HepG2 (cell line): ENCODE measurements around the gene RNF208. TPM values are rescaled to one million over a fixed set of nuclear protein-coding genes. Genes with fewer than 3 reads are reported as not detected.

Source experiments
- CBX1 ChIP-seq: IDR thresholded peaks from one replicate; pipeline ENCODE4 v1.6.1; 2016; ENCODE audit warnings: antibody characterized with exemption, low read depth
- CCDC6 ChIP-seq: sonication (generic); formaldehyde crosslinking; IDR thresholded peaks from 2 replicates; pipeline ENCODE4 v1.8.1; 2022; ENCODE audit warnings: mild to moderate bottlenecking, missing genetic modification reagents, moderate library complexity
- EED ChIP-seq: sonication (generic); formaldehyde crosslinking; IDR thresholded peaks from 2 replicates; pipeline ENCODE4 v1.5.0; 2020; ENCODE audit warnings: mild to moderate bottlenecking, missing genetic modification reagents
- EHMT2 ChIP-seq: fragments of 200-600 bp; sonication (generic); IDR thresholded peaks from 2 replicates; pipeline ENCODE4 v1.7.0; 2017; ENCODE audit warnings: antibody characterized with exemption, low read depth, low read length, borderline replicate concordance
- FOXP1 ChIP-seq, 2 experiments: fragments of 450-650 bp in 1 of 2; IDR thresholded peaks; 2 replicates each; pipeline ENCODE4 v1.6.1; 2017 to 2018; ENCODE audit warnings: antibody characterized with exemption in 1 of 2
- ISL2 ChIP-seq: sonication (generic); formaldehyde crosslinking; IDR thresholded peaks from 2 replicates; pipeline ENCODE4 v1.5.0; 2020; ENCODE audit warnings: missing genetic modification reagents
- JUNB ChIP-seq: sonication (generic); formaldehyde crosslinking; IDR thresholded peaks from 2 replicates; pipeline ENCODE4 v1.8.0; 2022; ENCODE audit warnings: missing genetic modification reagents, mild to moderate bottlenecking, borderline replicate concordance
- KDM1A ChIP-seq: IDR thresholded peaks from 2 replicates; pipeline ENCODE4 v1.6.1; 2016; ENCODE audit warnings: missing compliant biosample characterization
- KLF9 ChIP-seq: IDR thresholded peaks from 2 replicates; pipeline ENCODE4 v1.6.1; 2016; ENCODE audit warnings: low read depth
- NR2F1 ChIP-seq, 2 experiments: fragments of 450-650 bp in 1 of 2; formaldehyde crosslinking in 1 of 2; IDR thresholded peaks; 2 replicates each; pipeline versions ENCODE4 v1.5.0 to v1.6.1; 2016 to 2020; ENCODE audit warnings: mild to moderate bottlenecking in 1 of 2, missing compliant biosample characterization in 1 of 2, missing genetic modification reagents in 1 of 2, moderate library complexity in 1 of 2
- POLR2AphosphoS2 ChIP-seq: IDR thresholded peaks from 2 replicates; pipeline ENCODE4 v1.6.1; 2011; ENCODE audit warnings: low read depth, low read length, improper control_type of control experiment
- ZNF546 ChIP-seq: sonication (generic); formaldehyde crosslinking; conservative IDR thresholded peaks from 2 replicates; pipeline ENCODE4 v1.8.1; 2023; ENCODE audit warnings: mild to moderate bottlenecking, missing genetic modification reagents
- ZNF644 ChIP-seq: IDR thresholded peaks from 2 replicates; pipeline ENCODE4 v1.6.1; 2016; ENCODE audit warnings: low read depth
- ZNF652 ChIP-seq: IDR thresholded peaks from 2 replicates; pipeline ENCODE4 v1.6.1; 2016; ENCODE audit warnings: low read depth, borderline replicate concordance
- ZNF709 ChIP-seq: sonication (generic); formaldehyde crosslinking; IDR thresholded peaks from 2 replicates; pipeline ENCODE4 v1.5.0; 2020; ENCODE audit warnings: mild to moderate bottlenecking, missing genetic modification reagents
- ZNF773 ChIP-seq: sonication (generic); formaldehyde crosslinking; IDR thresholded peaks from 2 replicates; pipeline ENCODE4 v1.4.0; 2020; ENCODE audit warnings: missing genetic modification reagents, borderline replicate concordance
- polyA plus RNA-seq, 8 experiments: library from polyadenylated mRNA; depleted of rRNA in 3 of 8; stranded (reverse) in 7 of 8; unstranded in 1 of 8; fragments of >200 nt; fragmentation: Illumina TruSeq in 4 of 8; extraction: Trizol in 4 of 8; gene quantifications; 2 replicates each; pipeline versions ENCODE4 v1.2.1 to v1.2.3, GENCODE V29; 2011 to 2016; ENCODE audit warnings: low read depth in 4 of 8, missing spikeins in 1 of 8, mixed read lengths in 1 of 8; ENCODE audit not compliant: insufficient read depth in 1 of 8
- total RNA-seq, 5 experiments: library from RNA; depleted of rRNA; stranded (reverse); fragments of >200 nt; fragmentation: Illumina TruSeq; extraction: Trizol; gene quantifications; 2 replicates each; pipeline ENCODE4 v1.2.3, GENCODE V29; 2016; ENCODE audit warnings: low read depth in 1 of 5
- TF ChIP-seq, protein P1 (sequence below): sonication (generic); formaldehyde crosslinking; IDR thresholded peaks from one replicate; pipeline ENCODE4 v1.5.1; 2020; ENCODE audit warnings: mild to moderate bottlenecking, missing genetic modification reagents; ENCODE audit errors: not compliant biosample characterization
- TF ChIP-seq, protein P2 (sequence below): sonication (generic); formaldehyde crosslinking; IDR thresholded peaks from 2 replicates; pipeline ENCODE4 v1.5.0; 2020; ENCODE audit warnings: mild to moderate bottlenecking, missing genetic modification reagents, borderline replicate concordance

The RNF208 gene
- total and polyA plus RNA-seq, 2 of the 13 experiments (the other 11 are each of a cell fraction or from before 2014, with no cell fraction given): 1.6 to 2.1 TPM

DNA sequence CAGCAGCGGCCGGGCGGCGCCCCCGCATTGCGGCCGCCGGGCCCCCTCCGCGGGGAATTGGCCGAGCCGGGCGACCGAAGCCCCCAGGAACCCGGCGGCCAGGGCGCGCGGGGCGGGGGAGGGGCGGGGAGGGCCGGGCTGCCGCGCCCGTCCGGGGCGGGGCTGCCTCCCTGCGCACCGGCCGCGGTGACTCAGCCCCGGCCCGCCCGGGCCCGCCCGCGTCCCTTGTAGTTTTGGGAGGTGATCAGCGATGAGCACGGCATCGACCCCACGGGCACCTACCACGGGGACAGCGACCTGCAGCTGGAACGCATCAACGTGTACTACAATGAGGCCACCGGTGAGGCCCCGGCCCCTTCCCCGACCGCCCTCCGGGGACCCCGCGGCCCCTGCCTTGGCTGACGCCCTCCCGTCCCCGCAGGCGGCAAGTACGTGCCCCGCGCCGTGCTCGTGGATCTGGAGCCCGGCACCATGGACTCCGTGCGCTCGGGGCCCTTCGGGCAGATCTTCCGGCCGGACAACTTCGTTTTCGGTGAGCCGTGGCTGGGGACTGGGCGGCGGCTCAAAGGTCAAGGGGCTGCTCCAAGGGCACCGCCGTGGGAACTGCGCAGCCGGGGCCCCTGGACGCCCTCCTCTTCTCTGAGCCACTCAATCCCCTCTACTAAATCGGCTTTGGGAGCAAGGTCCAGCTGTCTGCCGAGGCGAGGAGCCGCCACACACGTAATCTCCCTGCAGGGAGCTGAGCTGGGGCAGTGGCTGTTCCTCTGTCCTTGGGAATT, 19.6 kb upstream of the RNF208 start (continued):
- TF ChIP-seq ZNF652: no peak
- TF ChIP-seq CBX1: no peak
- peak; percentile 59; the same call in 1 of the 2 replicates for TF ChIP-seq ISL2 (CRISPR knock-in tag)
- TF ChIP-seq POLR2AphosphoS2: no peak
- TF ChIP-seq, protein P1, sequence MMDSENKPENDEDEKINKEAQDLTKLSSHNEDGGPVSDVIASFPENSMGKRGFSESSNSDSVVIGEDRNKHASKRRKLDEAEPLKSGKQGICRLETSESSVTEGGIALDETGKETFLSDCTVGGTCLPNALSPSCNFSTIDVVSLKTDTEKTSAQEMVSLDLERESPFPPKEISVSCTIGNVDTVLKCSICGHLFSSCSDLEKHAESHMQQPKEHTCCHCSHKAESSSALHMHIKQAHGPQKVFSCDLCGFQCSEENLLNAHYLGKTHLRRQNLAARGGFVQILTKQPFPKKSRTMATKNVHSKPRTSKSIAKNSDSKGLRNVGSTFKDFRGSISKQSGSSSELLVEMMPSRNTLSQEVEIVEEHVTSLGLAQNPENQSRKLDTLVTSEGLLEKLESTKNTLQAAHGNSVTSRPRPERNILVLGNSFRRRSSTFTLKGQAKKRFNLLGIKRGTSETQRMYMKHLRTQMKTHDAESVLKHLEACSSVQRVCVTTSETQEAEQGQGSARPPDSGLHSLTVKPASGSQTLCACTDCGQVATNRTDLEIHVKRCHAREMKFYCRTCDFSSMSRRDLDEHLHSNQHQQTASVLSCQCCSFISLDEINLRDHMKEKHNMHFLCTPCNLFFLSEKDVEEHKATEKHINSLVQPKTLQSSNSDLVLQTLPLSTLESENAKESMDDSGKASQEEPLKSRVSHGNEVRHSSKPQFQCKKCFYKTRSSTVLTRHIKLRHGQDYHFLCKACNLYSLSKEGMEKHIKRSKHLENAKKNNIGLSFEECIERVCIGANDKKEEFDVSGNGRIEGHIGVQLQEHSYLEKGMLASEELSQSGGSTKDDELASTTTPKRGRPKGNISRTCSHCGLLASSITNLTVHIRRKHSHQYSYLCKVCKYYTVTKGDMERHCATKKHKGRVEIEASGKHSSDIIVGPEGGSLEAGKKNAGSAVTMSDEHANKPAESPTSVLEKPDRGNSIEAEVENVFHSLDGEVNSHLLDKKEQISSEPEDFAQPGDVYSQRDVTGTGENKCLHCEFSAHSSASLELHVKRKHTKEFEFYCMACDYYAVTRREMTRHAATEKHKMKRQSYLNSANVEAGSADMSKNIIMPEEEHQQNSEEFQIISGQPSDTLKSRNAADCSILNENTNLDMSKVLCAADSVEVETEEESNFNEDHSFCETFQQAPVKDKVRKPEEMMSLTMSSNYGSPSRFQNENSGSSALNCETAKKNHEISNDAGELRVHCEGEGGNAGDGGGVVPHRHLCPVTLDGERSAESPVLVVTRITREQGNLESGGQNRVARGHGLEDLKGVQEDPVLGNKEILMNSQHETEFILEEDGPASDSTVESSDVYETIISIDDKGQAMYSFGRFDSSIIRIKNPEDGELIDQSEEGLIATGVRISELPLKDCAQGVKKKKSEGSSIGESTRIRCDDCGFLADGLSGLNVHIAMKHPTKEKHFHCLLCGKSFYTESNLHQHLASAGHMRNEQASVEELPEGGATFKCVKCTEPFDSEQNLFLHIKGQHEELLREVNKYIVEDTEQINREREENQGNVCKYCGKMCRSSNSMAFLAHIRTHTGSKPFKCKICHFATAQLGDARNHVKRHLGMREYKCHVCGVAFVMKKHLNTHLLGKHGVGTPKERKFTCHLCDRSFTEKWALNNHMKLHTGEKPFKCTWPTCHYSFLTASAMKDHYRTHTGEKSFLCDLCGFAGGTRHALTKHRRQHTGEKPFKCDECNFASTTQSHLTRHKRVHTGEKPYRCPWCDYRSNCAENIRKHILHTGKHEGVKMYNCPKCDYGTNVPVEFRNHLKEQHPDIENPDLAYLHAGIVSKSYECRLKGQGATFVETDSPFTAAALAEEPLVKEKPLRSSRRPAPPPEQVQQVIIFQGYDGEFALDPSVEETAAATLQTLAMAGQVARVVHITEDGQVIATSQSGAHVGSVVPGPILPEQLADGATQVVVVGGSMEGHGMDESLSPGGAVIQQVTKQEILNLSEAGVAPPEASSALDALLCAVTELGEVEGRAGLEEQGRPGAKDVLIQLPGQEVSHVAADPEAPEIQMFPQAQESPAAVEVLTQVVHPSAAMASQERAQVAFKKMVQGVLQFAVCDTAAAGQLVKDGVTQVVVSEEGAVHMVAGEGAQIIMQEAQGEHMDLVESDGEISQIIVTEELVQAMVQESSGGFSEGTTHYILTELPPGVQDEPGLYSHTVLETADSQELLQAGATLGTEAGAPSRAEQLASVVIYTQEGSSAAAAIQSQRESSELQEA (CRISPR knock-in tag): no peak
- TF ChIP-seq EED (CRISPR knock-in tag): no peak
- no peak for TF ChIP-seq FOXP1 (IDR thresholded peaks at IDR 0.05)
- no peak for TF ChIP-seq FOXP1 (CRISPR knock-in tag; IDR thresholded peaks at IDR 0.05)
- peak; percentile 41 to 65; a peak in 3 of 4 replicates for TF ChIP-seq NR2F1 (CRISPR knock-in tag; IDR thresholded peaks at IDR 0.05)
- no peak for TF ChIP-seq ZNF773 (CRISPR knock-in tag)
- no peak for TF ChIP-seq KDM1A
- no peak for TF ChIP-seq EHMT2
- TF ChIP-seq ZNF644 (CRISPR knock-in tag): no peak
- TF ChIP-seq ZNF546 (CRISPR knock-in tag): 0 out of 2 replicates have a peak, but pooled peaks have one; percentile 30
- no peak for TF ChIP-seq KLF9 (CRISPR knock-in tag)
- no peak for TF ChIP-seq ZNF709 (CRISPR knock-in tag)
- no peak for TF ChIP-seq CCDC6
- no peak for TF ChIP-seq JUNB (CRISPR knock-in tag)
- TF ChIP-seq, protein P2, sequence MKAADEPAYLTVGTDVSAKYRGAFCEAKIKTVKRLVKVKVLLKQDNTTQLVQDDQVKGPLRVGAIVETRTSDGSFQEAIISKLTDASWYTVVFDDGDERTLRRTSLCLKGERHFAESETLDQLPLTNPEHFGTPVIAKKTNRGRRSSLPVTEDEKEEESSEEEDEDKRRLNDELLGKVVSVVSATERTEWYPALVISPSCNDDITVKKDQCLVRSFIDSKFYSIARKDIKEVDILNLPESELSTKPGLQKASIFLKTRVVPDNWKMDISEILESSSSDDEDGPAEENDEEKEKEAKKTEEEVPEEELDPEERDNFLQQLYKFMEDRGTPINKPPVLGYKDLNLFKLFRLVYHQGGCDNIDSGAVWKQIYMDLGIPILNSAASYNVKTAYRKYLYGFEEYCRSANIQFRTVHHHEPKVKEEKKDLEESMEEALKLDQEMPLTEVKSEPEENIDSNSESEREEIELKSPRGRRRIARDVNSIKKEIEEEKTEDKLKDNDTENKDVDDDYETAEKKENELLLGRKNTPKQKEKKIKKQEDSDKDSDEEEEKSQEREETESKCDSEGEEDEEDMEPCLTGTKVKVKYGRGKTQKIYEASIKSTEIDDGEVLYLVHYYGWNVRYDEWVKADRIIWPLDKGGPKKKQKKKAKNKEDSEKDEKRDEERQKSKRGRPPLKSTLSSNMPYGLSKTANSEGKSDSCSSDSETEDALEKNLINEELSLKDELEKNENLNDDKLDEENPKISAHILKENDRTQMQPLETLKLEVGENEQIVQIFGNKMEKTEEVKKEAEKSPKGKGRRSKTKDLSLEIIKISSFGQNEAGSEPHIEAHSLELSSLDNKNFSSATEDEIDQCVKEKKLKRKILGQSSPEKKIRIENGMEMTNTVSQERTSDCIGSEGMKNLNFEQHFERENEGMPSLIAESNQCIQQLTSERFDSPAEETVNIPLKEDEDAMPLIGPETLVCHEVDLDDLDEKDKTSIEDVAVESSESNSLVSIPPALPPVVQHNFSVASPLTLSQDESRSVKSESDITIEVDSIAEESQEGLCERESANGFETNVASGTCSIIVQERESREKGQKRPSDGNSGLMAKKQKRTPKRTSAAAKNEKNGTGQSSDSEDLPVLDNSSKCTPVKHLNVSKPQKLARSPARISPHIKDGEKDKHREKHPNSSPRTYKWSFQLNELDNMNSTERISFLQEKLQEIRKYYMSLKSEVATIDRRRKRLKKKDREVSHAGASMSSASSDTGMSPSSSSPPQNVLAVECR (CRISPR knock-in tag): 0 out of 2 replicates have a peak, but pooled peaks have one; percentile 64
